ENCODE data around the gene MAT1A. TPM values are rescaled to one million over a fixed set of nuclear protein-coding genes. Genes with fewer than 3 reads are reported as not detected.
"Not testable (repeated sequence)": the region's sequence is repeated elsewhere in the genome, so short reads cannot be mapped to it uniquely, and the experiment has no call there.

MAT1A gene
- total RNA-seq, 1 experiment from 2014 or later: 3.9 TPM

- DNase-seq (ENCODE audit: low spot score); in situ Hi-C loops (cut with HindIII; ENCODE audit: low sequenced_read_pairs): not testable (repeated sequence)
These were observed 45.1 kb downstream of the MAT1A start for GRCh38 chr10:80244371-80244770.

GRCh38 chr10:80242341-80242740 lies 47.1 kb downstream of the MAT1A start:
- in situ Hi-C loops (cut with HindIII; ENCODE audit: low sequenced_read_pairs); DNase-seq (ENCODE audit: low spot score): not testable (repeated sequence)

- in situ Hi-C loops (cut with HindIII; ENCODE audit: low sequenced_read_pairs): not testable (repeated sequence)
These were observed 53.0 kb downstream of the MAT1A start for GRCh38 chr10:80236457-80236856.

GRCh38 chr10:80234331-80235235 lies 54.9 kb downstream of the MAT1A start:
- in situ Hi-C loops (cut with HindIII; ENCODE audit: low sequenced_read_pairs); DNase-seq (ENCODE audit: low spot score): not testable (repeated sequence)

More at GRCh38 chr10:80236457-80236856, 53.0 kb downstream of the MAT1A start:
- not testable (repeated sequence) for DNase-seq (ENCODE audit: low spot score)

- in situ Hi-C loops (cut with HindIII; ENCODE audit: low sequenced_read_pairs); DNase-seq (ENCODE audit: low spot score): not testable (repeated sequence)
These were observed 55.6 kb downstream of the MAT1A start for GRCh38 chr10:80233871-80234270.

GRCh38 chr10:80226723-80227122 lies 62.7 kb downstream of the MAT1A start:
- DNase-seq (ENCODE audit: low spot score): not testable (repeated sequence)

GRCh38 chr10:80223031-80223419 lies 66.4 kb downstream of the MAT1A start:
- DNase-seq (ENCODE audit: low spot score); in situ Hi-C loops (cut with HindIII; ENCODE audit: low sequenced_read_pairs): not testable (repeated sequence)

More at GRCh38 chr10:80226723-80227122, 62.7 kb downstream of the MAT1A start:
- in situ Hi-C loops (cut with HindIII; ENCODE audit: low sequenced_read_pairs): not testable (repeated sequence)

Other genes with a start within 250 kb of the MAT1A start
- 14.0 TPM in 2 replicates for gene TMEM254, start 211.0 kb downstream of the MAT1A start, total RNA-seq (2014; rRNA removed; shearing (Covaris generic))
- 1.7 TPM in 1 of 2 replicates, not detected in the other for gene PLAC9, start 156.9 kb downstream of the MAT1A start, total RNA-seq (2014; rRNA removed; shearing (Covaris generic))
- 99.7 and 111 TPM in 2 replicates for gene ANXA11, start 84.1 kb downstream of the MAT1A start, total RNA-seq (2014; rRNA removed; shearing (Covaris generic))
- gene DYDC1, start 67.1 kb upstream of the MAT1A start, total RNA-seq (2014; rRNA removed; shearing (Covaris generic)): not detected in 2 replicates
- gene DYDC2, start 67.1 kb upstream of the MAT1A start, total RNA-seq (2014; rRNA removed; shearing (Covaris generic)): not detected in 2 replicates
- gene PRXL2A, start 118.9 kb upstream of the MAT1A start, total RNA-seq (2014; rRNA removed; shearing (Covaris generic)): 61.2 and 65.0 TPM in 2 replicates
- 8.5 and 24.5 TPM in 2 replicates for gene TSPAN14, start 164.7 kb upstream of the MAT1A start, total RNA-seq (2014; rRNA removed; shearing (Covaris generic))
- gene SH2D4B, start 248.2 kb upstream of the MAT1A start, total RNA-seq (2014; rRNA removed; shearing (Covaris generic)): not detected in 2 replicates